Tibial nerve (tissue), 4 donors: ENCODE measurements around the gene B9D1.

Experiments
- CTCF ChIP-seq, 5 experiments: fragments of 200-600 bp in 3 of 5; fragments of 450-650 bp in 2 of 5; sonication (generic) in 3 of 5; IDR thresholded peaks; one replicate each; pipeline ENCODE4 v1.5.1; 2016 to 2019; ENCODE audit warnings: antibody characterized with exemption in 5 of 5, mild to moderate bottlenecking in 3 of 5, moderate library complexity in 2 of 5
- EP300 ChIP-seq, 2 donors: sonication (generic); formaldehyde crosslinking; IDR thresholded peaks; one replicate each; pipeline ENCODE4 v1.6.1; 2017; ENCODE audit warnings: antibody characterized with exemption in 2 of 2, mild to moderate bottlenecking in 1 of 2
- POLR2A ChIP-seq, 2 donors: fragments of 450-650 bp; IDR thresholded peaks; one replicate each; pipeline ENCODE4 v1.6.1; 2017; ENCODE audit warnings: antibody characterized with exemption in 2 of 2, mild to moderate bottlenecking in 2 of 2, moderate library complexity in 2 of 2

GRCh38 chr17:19301274-19301951, 61.1 kb downstream of the B9D1 start:
- TF ChIP-seq CTCF (IDR thresholded peaks at IDR 0.05), result no peak
- no peak for TF ChIP-seq POLR2A (IDR thresholded peaks at IDR 0.05)
- no peak for TF ChIP-seq EP300 (IDR thresholded peaks at IDR 0.05)
